ENCODE measurements around the gene PFKP. TPM values are rescaled to one million over a fixed set of nuclear protein-coding genes. Genes with fewer than 3 reads are reported as not detected.

The PFKP gene
- total RNA-seq, 1 donor from 2014 or later, result 181 TPM

Other genes starting within 250 kb of the PFKP start
- gene PITRM1, start 105.2 kb downstream of the PFKP start, total RNA-seq, result 91.1 TPM

All from Right ventricle myocardium inferior (tissue), 1 donor.